IgD-negative memory B cell (primary cell): ENCODE results near the gene TANC1. TPM values are rescaled to one million over a fixed set of nuclear protein-coding genes. Genes with fewer than 3 reads are reported as not detected.

Experiments used
- H3K27ac Mint-ChIP-seq, 3 donors: one replicate each; pipeline ENCODE4 v1.8.0; 2020 to 2022; ENCODE audit warnings: mild to moderate bottlenecking in 3 of 3, mixed read lengths in 3 of 3, moderate library complexity in 1 of 3
- H3K27me3 Mint-ChIP-seq: one replicate; pipeline ENCODE4 v1.8.0; 2021; ENCODE audit warnings: mixed read lengths
- H3K36me3 Mint-ChIP-seq: one replicate; pipeline ENCODE4 v1.8.0; 2020; ENCODE audit warnings: mild to moderate bottlenecking, mixed read lengths
- H3K4me1 Mint-ChIP-seq, 3 donors: one replicate each; pipeline ENCODE4 v1.8.0; 2020 to 2022; ENCODE audit warnings: mixed read lengths in 3 of 3, mild to moderate bottlenecking in 1 of 3
- H3K4me3 Mint-ChIP-seq, 4 donors: one replicate each; pipeline ENCODE4 v1.8.0; 2020 to 2022; ENCODE audit warnings: mild to moderate bottlenecking in 4 of 4, mixed read lengths in 4 of 4, moderate library complexity in 3 of 4
- H3K9me3 Mint-ChIP-seq, 3 donors: one replicate each; pipeline ENCODE4 v1.8.0; 2020 to 2021; ENCODE audit warnings: mixed read lengths in 3 of 3, mild to moderate bottlenecking in 1 of 3
- polyA plus RNA-seq: library from polyadenylated mRNA; unstranded; fragments of 300-500 nt; fragmentation: Illumina TruSeq; gene quantifications from one replicate; pipeline ENCODE4 v1.2.3, GENCODE V29; 2021

TANC1 gene
- polyA plus RNA-seq, 1 donor from 2014 or later: 0.15 TPM

DNA sequence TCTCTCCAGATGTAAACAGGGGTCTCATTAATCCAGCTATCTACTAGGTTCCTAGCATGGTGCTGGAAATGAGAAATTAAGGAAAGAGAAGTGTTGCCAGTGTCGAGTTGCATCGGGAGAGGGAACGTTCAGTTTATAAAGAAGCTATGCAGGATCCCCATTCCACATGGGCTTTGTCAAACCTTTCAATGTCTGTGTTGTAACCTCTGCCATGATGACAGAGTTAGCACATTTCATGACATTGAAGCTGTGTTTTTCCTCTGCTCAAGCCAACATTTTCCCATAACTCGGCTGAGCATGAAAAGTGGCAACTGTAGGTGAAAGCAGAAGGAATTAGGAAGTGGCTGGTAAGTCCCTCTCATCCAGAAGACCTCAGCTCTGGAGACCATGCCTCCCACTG is 184.6 kb downstream of the TANC1 start:
- H3K4me1 Mint-ChIP-seq: peaks cover 0 to 2% (median 0%) of the 10 kb centered on the region in 3 donors
- H3K36me3 Mint-ChIP-seq: peaks cover 2% of the 10 kb centered on the region
- H3K4me3 Mint-ChIP-seq: no peak overlapping the region
- H3K9me3 Mint-ChIP-seq: no peaks in the 10 kb centered on the region
- peak overlapping the region in 1 of 3 donors; percentile 62 for H3K27ac Mint-ChIP-seq
- H3K27me3 Mint-ChIP-seq: peaks cover 17% of the 10 kb centered on the region

DNA sequence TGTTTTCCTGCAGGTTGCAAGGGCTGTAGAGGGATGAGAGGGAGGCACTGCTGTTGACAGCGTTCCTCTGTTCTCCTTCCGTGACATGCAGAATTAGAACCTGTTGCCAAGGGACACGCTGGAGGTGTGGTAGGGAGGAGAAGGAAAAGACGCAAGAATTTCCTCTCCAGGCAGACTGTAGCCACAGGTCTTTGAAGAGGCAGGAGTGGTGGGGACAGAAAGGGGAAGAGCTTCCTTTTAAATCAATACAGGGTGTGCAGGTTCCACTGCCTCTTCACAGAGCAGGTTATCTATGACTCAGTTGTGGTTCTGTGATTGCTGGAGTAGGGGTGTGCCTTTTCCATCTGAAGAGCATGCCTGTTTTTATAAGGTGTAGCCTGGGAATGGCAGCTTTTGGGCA is 185.0 kb downstream of the TANC1 start:
- Mint-ChIP-seq H3K36me3 (peaks cover 2% of the 10 kb centered on the region), H3K27me3 (peaks cover 17% of the 10 kb centered on the region), H3K4me1 (peaks cover 0 to 2% (median 0%) of the 10 kb centered on the region in 3 donors), H3K27ac (peak overlapping the region in 1 of 3 donors; percentile 62), H3K9me3 (no peaks in the 10 kb centered on the region), H3K4me3 (no peak overlapping the region)

DNA sequence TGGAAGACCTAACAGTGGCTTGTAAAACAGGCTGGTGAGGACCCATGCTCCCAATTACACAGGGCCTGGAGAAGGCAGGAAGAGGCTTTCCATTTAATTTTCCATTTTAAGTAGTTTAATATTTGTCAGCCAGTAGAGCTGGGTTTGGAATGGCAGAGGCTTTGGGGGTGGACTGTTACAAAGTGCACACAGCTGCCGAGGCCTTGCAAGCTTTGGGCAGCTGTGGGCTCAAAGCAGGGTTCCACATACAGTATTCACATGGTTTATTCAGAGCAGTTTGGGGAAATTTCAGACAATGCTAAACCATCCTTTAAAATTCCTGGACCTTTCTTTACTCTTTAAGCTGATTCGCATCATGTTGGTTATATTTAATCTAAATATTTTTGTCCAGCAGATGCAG is 185.5 kb downstream of the TANC1 start:
- Mint-ChIP-seq H3K27me3 (peaks cover 17% of the 10 kb centered on the region), H3K4me1 (peaks cover 0 to 2% (median 0%) of the 10 kb centered on the region in 3 donors), H3K36me3 (peaks cover 2% of the 10 kb centered on the region), H3K4me3 (no peak overlapping the region), H3K9me3 (no peaks in the 10 kb centered on the region), H3K27ac (peak overlapping the region in 1 of 3 donors; percentile 62)

DNA sequence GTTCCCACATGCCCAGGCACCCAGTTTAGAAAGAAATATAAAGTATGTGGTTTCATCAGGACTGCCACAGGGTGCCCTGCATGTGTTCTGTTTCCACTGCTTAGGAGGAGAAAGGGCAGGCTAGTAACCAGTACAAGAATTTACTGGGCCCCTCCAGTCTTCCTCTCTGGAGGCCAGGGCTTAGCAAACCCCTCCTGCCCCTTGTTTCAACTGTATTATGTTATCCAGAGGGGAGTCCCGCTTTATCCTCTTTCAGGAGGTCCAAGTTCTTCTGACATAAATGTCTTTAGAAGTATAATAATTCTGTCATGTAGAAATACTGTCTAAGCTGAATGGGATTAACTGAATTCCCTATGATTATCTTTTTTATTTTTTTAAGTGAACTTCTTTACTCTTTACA is 185.9 kb downstream of the TANC1 start:
- peaks cover 0 to 2% (median 0%) of the 10 kb centered on the region in 3 donors for H3K4me1 Mint-ChIP-seq
- no peak overlapping the region for H3K4me3 Mint-ChIP-seq
- H3K27ac Mint-ChIP-seq: no peak overlapping the region
- peaks cover 2% of the 10 kb centered on the region for H3K36me3 Mint-ChIP-seq
- peaks cover 17% of the 10 kb centered on the region for H3K27me3 Mint-ChIP-seq
- no peaks in the 10 kb centered on the region for H3K9me3 Mint-ChIP-seq

DNA sequence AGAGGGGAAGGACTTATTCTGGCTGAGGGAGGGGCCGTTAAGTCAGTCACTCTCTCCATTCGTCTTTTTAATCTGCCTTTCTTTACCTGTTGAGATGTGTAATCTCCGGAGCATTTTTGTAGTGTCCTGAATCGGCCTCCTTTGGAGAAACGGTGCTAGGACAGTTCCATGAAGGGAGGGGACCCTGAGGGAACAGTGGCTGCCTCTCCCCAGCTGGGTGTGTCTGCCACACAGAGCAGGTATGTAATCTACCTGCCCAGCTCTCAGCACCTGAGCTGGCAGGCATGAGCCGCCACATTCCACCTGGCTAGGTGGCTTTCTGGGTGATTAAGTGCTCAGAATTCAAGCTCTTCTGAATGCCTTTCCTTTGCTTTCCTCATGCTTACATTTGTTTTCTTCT is 186.9 kb downstream of the TANC1 start:
- Mint-ChIP-seq H3K27ac (no peak overlapping the region), H3K36me3 (peaks cover 2% of the 10 kb centered on the region), H3K4me3 (no peak overlapping the region), H3K4me1 (peaks cover 0 to 2% (median 0%) of the 10 kb centered on the region in 3 donors), H3K27me3 (peaks cover 19% of the 10 kb centered on the region), H3K9me3 (no peaks in the 10 kb centered on the region)

DNA sequence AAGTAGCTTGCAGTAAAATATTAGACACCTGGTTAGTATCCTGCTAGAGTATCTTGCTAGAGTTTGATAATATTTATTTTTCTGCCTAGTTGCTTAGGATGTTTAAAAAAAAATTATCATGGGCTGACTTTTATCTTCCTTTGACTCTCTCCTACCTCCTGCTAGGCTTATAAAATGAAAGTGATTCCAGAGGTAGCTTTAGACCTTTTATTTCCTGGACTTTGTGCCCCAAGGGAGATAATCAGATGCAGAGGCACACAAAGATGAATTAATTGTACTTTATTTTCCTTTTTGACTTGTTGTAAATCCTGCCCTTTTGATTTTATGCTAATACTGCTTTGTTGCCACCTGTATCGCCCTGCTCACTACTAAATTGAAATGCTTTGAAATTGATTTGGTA is 187.4 kb downstream of the TANC1 start:
- Mint-ChIP-seq H3K9me3 (no peaks in the 10 kb centered on the region), H3K36me3 (peaks cover 2% of the 10 kb centered on the region), H3K27me3 (peaks cover 21% of the 10 kb centered on the region), H3K4me3 (no peak overlapping the region), H3K27ac (no peak overlapping the region), H3K4me1 (peaks cover 0 to 4% (median 0%) of the 10 kb centered on the region in 3 donors)

DNA sequence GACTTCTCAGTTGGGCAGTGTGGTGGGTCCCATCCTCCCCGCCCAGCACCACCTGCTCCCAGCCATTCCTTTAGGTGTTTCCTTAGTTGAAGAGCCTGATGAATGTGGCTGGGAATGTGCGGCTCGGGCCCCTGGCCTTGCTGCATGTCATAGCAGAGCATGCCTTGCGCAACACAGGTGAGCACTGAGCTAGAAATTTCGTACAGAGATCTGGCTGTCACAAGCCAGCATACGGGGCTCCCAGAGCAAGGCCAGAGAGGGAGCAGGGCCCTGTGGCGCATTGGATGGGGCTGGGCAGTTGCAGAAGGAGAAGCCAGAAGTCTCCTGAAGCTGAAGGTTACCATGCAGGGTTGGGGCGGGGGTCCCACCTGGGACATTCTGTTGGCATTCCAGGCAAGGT is 188.4 kb downstream of the TANC1 start:
- H3K4me3 Mint-ChIP-seq: no peak overlapping the region
- H3K9me3 Mint-ChIP-seq: no peaks in the 10 kb centered on the region
- peaks cover 0 to 6% (median 0%) of the 10 kb centered on the region in 3 donors for H3K4me1 Mint-ChIP-seq
- peak overlapping the region in 1 of 3 donors; percentile 72 for H3K27ac Mint-ChIP-seq
- peaks cover 3% of the 10 kb centered on the region for H3K36me3 Mint-ChIP-seq
- H3K27me3 Mint-ChIP-seq: peaks cover 13% of the 10 kb centered on the region

DNA sequence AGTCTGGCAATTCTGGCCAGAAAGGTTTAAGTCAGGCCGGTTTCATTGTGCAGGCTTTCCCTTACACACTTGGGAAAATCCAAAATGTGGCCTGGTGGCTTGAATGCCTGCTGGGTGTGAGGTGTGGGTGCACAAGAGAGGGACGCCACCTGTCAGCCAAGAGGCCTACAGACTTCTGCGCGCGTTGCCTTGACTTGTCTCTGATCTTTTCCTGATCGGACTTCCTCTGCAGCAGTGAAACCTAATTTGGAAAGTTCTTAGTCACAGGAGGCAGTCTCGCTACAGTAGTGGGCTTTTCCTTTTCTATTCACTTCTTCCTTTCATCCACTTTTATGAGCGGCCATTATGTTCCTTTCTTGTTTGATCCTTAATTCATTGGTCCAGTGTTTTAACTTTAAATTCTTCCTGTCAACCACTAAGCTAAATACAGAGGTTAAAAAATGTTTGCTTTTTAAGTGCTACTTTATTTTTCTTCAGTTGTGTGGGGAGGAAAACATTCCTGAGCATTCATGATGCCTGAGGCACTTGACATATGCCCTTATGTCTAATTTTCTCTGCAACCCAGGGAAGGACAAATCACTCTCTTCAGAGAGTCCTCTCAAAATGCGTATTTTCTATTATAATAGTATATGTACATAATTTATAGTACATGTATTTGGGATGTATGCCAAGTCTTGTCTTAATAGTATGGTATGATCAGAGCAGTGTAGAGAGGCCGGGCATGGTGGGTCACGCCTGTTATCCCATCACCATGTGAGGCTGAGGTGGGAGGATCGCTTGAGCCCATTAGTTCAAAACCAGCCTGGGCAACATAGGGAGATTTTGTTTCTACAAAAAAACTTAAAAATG is 189.1 kb downstream of the TANC1 start:
- Mint-ChIP-seq H3K4me3 (no peak overlapping the region), H3K27me3 (peaks cover 13% of the 10 kb centered on the region), H3K9me3 (no peaks in the 10 kb centered on the region), H3K36me3 (peaks cover 3% of the 10 kb centered on the region), H3K27ac (no peak overlapping the region), H3K4me1 (peaks cover 0 to 4% (median 0%) of the 10 kb centered on the region in 3 donors)

DNA sequence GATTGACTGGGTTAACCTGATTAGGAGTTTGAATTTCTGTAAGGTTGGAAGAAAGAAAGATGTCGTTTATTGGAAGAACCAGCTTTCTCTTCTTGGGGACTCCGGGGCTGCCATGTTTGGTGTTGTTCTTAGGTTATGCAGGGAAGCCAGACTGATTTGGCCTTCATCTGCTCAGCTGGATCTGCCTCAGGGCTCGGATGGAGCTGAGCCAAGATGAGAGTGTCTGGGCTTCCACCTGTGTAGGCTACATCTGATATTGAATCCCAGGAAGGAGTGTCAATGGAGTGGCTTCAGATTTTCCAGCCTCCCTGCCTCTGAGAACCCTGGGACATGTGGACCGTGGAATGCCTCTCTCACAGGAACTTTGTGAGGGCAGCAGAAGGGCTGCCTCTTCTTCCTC is 192.0 kb downstream of the TANC1 start:
- H3K27ac Mint-ChIP-seq: no peak overlapping the region
- H3K9me3 Mint-ChIP-seq: no peaks in the 10 kb centered on the region
- peaks cover 12% of the 10 kb centered on the region for H3K27me3 Mint-ChIP-seq
- no peak overlapping the region for H3K4me3 Mint-ChIP-seq
- H3K36me3 Mint-ChIP-seq: peaks cover 3% of the 10 kb centered on the region
- peaks cover 0 to 11% (median 0%) of the 10 kb centered on the region in 3 donors for H3K4me1 Mint-ChIP-seq

DNA sequence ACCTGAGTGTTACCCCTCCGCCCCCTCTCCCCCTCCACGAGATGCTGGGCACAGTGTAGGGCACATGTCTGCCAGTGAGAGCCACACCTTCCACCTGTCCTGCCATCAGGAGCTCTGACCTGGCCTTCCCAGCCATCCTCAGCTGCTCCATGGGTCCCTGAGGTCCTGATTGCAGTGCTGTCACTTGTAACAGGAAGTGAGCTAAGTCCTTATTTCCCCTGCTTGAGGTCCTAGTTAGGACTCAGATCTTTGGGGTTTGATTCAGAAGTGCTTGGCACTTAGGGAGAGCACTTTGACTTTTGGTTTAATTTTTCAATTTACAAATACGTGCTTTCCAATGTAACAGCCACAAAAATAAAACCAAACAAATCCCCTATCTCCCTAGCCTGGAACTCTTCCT is 192.5 kb downstream of the TANC1 start:
- Mint-ChIP-seq H3K36me3 (peaks cover 3% of the 10 kb centered on the region), H3K4me1 (peaks cover 0 to 11% (median 0%) of the 10 kb centered on the region in 3 donors), H3K27ac (no peak overlapping the region), H3K4me3 (no peak overlapping the region), H3K9me3 (no peaks in the 10 kb centered on the region), H3K27me3 (peaks cover 7% of the 10 kb centered on the region)

DNA sequence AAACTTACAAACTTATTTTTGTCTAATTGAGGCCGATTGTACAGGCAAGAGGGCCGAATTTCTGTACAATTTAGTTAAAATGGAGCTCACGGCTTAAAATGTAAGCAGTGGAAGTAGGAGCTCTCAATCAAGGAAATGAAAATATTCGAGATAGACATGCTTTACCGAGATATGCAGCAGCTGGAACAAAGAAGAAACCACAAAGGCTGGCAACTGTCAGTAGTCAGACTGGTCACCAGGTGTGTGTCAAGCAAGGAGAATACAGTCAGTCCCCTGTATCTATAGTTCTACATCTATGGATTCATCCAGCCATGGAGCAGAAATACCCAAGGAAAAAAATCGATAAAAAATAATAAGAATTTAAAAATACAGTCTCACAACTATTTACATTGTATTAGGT is 195.5 kb downstream of the TANC1 start:
- Mint-ChIP-seq H3K27ac (no peak overlapping the region), H3K27me3 (peaks cover 6% of the 10 kb centered on the region), H3K4me1 (peaks cover 0 to 11% (median 0%) of the 10 kb centered on the region in 3 donors), H3K36me3 (peaks cover 2% of the 10 kb centered on the region), H3K9me3 (no peaks in the 10 kb centered on the region), H3K4me3 (no peak overlapping the region)

DNA sequence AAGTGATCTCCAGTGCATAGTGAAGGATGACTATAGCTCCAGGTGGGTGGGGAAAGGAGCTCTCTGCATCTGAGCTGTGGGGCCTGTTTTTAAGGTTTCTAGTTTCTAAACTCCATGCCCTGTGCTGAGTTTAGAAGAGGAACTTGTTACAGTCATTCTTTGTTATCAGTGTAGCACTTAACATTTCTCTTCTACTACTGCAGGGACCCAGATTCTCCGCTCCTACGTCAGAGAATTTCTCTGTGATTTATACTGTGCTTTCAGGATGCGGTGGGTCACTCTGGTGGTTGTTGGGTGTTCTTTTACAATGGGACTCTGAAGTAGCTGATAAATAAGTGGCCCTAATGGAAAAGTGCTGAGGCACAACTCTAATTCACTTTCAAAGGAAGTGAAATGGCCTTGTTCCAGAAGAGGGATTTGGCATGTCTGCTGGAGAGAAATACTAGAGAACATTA is 196.0 kb downstream of the TANC1 start:
- no peaks in the 10 kb centered on the region for H3K9me3 Mint-ChIP-seq
- H3K4me3 Mint-ChIP-seq: no peak overlapping the region
- H3K36me3 Mint-ChIP-seq: peaks cover 2% of the 10 kb centered on the region
- H3K27me3 Mint-ChIP-seq: peaks cover 6% of the 10 kb centered on the region
- no peak overlapping the region for H3K27ac Mint-ChIP-seq
- H3K4me1 Mint-ChIP-seq: peaks cover 0 to 11% (median 0%) of the 10 kb centered on the region in 3 donors

DNA sequence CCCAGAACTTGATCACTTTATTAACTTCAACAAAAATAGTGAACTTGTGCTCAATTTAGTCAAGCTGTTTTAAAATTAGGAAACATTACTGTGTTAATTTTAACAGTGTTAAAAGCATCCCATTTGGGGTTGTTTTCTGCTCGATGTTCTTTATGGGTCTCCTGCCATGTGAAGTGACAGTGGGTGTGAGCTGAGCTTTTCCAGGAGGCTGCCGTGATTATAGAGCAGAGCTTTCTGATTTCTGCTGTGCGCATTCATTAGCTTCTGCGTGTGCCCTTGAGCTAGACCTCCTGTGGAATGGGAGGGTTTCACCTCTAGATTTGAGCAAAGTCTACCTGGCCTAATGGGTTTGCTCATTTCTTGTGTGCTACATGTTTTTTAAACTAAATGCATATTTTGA is 196.6 kb downstream of the TANC1 start:
- Mint-ChIP-seq H3K9me3 (no peaks in the 10 kb centered on the region), H3K4me1 (peaks cover 0 to 11% (median 0%) of the 10 kb centered on the region in 3 donors)

DNA sequence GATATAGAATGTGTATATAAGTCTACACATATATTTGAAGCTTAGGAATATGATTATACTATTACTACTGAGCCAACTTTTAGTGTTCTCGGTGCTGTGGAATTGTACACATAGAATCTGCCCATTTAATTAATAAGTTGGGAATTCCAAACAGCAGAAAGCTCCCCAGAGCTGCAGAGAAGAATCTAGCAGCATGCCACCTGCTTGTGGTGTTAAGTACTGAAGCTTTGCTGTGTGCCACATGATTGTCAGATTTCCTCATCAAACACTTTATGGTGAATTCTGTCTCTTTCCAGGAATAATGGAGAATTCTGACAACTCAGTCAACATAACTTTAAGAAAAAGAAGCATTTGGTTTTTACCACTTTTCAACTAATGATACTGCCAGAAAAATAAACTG is 200.3 kb downstream of the TANC1 start:
- no peak overlapping the region for H3K4me3 Mint-ChIP-seq
- peaks cover 0 to 7% (median 0%) of the 10 kb centered on the region in 3 donors for H3K4me1 Mint-ChIP-seq
- H3K27ac Mint-ChIP-seq: no peak overlapping the region
- H3K27me3 Mint-ChIP-seq: no peaks in the 10 kb centered on the region
- H3K9me3 Mint-ChIP-seq: no peaks in the 10 kb centered on the region
- peaks cover 2% of the 10 kb centered on the region for H3K36me3 Mint-ChIP-seq

More for the DNA sequence above, 196.6 kb downstream of the TANC1 start:
- Mint-ChIP-seq H3K4me3 (no peak overlapping the region), H3K27me3 (peaks cover 5% of the 10 kb centered on the region), H3K36me3 (peaks cover 2% of the 10 kb centered on the region), H3K27ac (no peak overlapping the region)

DNA sequence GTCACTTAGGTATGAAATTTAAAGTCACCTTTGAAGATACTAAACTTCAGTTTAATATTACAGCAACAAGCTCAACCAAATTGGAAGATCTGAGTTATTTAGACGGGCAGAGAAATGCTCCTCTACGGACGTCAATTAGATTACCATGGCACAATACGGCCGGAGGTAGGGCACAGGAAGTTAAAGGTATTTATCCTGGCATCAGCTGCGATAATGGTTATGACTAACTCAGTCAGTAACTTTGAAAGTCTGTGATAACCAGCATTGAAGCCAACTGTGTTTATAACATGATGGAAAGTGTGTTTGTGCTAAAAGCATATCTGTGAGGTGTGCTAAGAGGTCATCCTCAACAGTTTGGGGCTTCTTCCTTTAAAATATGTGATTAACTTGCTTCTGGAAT is 200.7 kb downstream of the TANC1 start:
- Mint-ChIP-seq H3K4me1 (peaks cover 0 to 4% (median 0%) of the 10 kb centered on the region in 3 donors), H3K27ac (no peak overlapping the region), H3K27me3 (no peaks in the 10 kb centered on the region), H3K36me3 (peaks cover 2% of the 10 kb centered on the region), H3K4me3 (no peak overlapping the region), H3K9me3 (no peaks in the 10 kb centered on the region)

DNA sequence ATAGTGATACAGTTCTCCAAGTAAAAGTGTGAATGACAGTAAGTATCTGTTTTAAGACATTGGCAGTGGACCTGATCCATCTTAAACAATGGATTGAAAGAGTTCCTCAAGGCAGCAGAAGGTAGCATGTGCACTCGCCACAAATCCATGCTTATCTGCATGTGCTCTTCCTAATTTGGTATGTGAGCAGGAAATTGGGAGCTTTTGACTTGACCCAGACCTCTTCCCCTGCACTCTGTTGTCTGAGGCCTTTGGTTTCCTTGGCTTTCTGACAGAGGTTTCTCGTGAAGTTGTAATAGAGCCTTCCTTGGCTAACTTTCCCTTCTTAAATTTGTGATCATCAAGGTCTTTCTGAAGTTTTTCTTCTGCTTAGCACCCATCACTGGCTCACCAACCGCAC is 204.0 kb downstream of the TANC1 start:
- no peak overlapping the region for H3K4me3 Mint-ChIP-seq
- no peak overlapping the region for H3K27ac Mint-ChIP-seq
- no peaks in the 10 kb centered on the region for H3K4me1 Mint-ChIP-seq
- H3K36me3 Mint-ChIP-seq: peaks cover 2% of the 10 kb centered on the region
- no peaks in the 10 kb centered on the region for H3K27me3 Mint-ChIP-seq
- H3K9me3 Mint-ChIP-seq: no peaks in the 10 kb centered on the region
